ENCODE measurements around the gene PCSK4.
"Not testable (repeated sequence)": the region's sequence is repeated elsewhere in the genome, so short reads cannot be mapped to it uniquely, and the experiment has no call there.

The PCSK4 gene

DNA sequence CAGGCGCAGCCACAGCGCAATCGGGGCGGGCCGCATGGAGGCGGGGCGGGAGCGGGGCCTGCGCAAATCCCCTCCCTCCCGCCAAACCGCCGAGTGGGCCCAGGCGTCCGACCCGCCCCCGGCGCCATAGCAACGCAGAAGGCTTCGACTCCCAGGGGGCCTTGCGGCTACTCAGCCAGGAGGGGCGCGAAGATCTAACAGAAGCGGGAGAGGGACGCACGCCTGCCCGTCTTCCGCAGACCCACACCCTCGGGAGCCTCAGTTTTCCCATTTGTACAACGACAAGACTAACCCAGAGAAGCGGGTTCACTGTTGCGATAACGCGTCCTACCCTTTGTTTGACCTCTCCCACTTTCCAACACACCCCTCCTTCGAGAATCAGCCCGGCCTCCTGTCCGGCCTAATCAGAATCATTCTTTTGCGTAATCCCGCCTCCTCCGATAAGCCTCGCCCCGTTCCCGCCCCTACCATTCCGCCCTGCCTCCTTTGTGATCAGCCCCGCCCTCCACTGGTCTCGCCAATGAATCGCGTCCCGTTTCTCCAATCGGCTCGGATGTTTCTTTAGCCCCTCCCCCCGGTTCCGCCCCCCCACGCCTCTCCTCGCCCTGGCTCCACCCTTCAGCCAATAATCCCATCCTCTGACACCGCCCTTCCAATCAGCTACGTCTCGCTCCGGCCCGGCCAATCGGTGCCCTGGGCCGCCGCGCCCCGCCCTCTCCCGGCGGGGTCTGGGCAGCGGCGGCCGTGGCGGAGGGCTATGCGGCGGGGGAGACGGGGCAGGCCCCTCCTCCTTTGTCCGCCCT lies at the start of gene PCSK4:
Gene PCSK4 (minus strand): TSS at position 40 of the 803 bp plus-strand sequence. CDS start 4 bp downstream, at position 36.
- peak; percentile 98 for DNase-seq

DNA sequence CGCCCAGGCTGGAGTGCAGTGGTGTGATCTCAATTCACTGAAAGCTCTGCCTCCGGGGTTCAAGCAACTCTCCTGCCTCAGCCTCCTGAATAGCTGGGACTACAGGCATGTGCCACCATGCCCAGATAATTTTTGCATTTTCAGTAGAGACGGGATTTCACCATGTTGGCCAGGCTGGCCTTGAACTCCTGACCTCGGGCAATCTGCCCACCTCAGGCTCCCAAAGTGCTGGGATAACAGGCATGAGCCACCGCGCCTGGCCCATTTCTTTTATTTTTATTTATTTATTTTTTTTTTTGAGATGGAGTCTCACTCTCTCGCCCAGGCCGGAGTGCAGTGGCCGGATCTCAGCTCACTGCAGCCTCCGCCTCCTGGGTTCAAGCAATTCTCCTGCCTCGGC lies 49.6 kb upstream of the PCSK4 start:
- not testable (repeated sequence) for DNase-seq

DNA sequence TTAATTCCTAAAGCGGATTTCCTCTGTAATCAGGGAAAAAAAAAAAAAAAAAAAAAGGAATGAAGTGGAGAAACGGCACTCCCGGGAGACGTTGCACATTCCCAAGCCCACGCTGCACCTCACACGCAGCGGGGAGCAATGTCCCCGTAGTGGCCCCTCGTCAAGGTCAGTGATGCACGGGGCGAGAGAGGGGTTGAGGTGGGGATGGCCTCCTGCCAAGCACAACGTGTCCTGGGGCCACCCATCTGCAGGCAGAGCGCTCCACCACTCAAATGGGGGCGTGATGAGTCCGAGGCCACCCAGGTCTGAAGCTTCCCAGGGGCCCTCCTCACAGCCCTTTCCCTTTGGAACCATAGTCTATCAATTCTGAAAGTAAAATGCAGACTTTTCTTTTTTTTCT lies 48.8 kb upstream of the PCSK4 start:
- DNase-seq: no peak

DNA sequence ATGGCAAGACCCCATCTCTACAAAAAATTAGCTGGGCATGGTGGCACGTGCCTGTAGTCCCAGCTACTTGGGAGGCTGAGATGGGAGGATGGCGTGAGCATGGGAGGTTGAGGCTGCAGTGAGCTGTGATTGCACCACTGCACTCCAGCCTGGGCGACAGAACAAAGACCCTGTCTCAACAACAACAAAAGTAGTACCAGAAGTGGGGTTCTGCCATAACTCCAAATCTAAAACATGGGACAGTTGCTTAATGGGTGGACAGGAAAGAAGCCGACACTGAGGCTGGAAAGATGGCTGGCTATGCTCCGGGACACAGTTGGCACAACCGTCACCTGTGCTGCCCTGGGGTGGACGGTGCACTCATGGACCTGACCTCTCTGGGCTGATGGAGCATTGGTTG lies 45.5 kb upstream of the PCSK4 start:
- DNase-seq: not testable (repeated sequence)

DNA sequence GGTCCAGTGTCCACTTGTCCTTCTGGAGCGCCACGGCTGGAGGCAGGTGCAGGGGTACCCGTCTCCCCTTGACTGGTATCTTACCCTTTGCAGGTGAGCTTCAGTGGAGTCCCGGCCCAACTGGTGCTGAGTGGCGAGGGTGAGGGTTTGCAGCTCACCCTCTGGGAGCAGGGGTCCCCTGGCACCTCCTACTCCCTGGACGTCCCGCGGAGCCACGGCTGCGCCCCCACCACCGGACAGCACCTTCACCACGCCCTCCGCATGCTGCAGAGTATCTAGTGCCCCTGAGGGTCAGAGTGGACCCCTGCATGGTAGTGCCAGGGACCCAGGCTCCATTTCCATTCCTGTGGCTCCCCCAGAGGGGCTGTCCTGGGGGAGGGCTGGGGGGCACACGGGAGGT lies 44.8 kb upstream of the PCSK4 start:
- no peak for DNase-seq

DNA sequence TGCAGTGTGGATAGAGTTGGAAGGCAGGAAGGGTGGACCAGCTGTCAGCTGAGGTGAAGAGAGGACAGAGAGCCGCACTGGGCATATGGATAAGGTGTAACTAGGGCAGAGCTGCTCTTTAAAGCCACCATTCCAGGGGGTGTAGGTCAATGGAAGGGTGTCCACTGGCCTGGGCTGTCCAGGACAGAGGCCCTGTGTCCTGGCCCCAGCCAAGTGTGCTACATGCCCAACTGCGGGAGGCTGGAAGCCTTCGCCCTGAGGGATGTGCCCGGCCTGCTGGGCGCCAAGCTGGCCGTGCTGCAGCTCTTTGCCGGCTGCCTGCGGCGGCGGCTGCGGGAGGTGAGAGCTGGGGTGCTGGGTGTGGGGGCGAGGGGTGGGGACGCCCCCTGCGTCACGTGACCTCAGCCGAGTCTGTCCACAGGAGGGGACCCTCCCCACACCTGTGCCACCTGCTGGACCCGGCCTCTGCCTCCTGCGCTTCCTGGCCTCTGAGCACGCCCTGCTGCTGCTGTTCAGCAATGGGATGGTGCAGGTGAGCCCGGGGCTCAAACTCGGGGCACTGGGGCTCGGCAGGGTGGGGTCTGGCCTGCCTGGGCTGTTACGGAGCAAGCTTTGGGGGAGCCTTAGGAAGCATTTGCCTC lies 43.5 kb upstream of the PCSK4 start:
- DNase-seq: no peak

DNA sequence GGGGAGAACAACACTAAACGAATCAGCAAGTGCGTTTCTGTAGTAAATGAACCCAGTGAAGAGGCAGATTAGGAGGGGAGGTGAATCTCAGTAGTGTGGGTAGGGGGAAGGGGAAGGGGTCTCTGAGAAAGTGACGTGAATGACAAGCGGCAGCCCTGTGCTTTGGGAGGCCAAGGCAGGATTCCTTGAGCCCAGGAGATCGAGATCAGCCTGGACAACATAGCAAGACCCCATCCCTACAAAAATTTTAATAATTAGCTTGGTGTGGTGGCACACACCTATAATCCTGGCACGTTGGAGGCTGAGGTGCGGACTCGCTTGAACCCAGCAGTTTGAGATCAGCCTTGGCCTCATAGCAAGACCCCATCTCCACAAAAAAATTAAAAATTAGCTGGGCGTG lies 41.9 kb upstream of the PCSK4 start:
- DNase-seq: no peak

DNA sequence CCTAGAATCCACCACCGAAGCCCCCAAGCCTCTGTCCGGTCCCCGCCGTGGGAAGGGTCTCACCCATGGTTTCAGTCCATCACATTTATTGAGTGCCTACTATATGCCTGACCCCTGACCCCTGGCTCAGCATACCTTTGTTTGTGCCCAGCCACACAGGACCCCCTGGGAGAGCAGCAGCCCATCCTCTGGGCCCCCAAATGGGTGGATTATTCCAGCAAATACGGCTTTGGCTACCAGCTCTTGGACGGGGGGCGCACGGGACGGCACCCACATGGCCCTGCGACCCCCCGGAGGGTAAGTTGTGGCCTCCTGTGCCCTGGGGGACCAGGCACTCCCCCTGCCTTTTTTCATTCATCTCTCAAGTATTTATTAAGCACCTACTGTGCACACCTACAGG lies 41.4 kb upstream of the PCSK4 start:
- DNase-seq: no peak

DNA sequence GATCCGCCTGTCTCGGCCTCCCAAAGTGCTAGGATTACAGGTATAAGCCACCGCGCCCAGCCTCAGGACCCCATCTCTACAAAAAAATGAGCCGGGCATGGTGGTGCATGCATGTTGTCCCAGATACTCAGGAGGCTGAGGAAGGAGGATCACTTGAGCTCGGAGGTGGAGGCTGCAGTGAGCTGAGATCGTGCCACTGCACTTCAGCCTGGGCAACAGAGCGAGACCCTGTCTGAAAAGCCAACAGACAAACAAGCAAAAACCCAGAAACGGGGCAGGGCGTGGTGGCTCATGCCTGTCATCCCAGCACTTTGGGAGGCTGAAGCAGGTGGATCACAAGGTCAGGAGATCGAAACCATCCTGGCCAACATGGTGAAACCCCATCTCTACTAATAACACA lies 40.7 kb upstream of the PCSK4 start:
- not testable (repeated sequence) for DNase-seq

DNA sequence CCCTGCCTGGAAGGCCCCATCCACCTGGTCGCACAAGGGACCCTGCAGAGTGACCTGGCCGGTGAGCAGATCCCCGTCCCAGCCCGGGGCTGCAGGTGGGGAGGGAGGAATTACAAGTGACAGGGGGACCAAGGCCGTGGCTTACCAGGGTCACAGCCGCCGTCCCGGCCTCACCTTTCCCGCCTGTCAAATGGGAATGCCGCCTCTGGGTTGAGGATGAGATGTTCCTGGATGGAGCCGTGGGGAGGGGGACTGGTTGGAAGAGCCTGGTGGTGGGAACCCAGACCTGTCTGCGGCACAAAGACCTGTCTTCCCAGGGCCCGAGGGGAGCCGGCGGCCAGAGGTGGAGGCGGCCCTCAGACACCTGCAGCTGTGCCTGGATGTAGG lies 39.3 kb upstream of the PCSK4 start:
- no peak for DNase-seq

DNA sequence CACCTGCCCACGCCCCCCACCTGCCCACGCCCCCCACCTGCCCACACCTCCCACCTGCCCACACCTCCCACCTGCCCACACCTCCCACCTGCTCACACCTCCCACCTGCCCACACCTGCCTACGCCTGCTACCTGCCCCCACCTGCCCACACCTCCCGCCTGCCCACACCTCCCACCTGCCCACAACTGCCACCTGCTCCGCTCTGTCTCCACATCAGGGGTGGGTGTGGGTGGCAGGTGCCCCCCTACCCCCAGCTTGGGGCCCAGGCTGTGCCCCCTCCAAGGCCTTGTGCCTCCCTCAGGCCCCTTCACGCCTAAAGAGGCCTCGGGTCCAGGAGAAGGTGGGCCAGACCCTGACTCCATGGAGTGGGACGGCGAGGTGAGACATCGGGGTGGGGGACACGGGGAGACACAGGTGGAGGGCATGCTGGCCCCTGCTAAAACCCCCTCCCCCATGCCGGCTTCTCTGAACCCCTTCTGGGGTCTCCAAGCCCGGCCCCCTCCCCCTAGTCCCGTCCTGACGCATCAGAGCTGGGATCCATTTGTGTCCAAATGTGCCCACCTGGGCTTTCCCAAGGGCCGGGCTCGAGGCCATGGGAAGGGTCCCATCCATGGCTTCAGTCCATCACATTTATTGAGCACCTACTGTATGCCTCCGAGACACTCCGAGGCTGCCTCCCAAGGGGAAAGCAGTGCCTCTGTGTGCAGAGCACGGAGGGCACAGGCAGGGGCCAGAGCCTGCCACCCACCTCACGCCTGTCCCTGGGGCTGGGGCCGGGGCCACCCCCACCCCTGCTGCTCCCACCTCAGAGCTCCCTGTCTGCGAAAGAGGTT lies 38.7 kb upstream of the PCSK4 start:
- no peak for DNase-seq

DNA sequence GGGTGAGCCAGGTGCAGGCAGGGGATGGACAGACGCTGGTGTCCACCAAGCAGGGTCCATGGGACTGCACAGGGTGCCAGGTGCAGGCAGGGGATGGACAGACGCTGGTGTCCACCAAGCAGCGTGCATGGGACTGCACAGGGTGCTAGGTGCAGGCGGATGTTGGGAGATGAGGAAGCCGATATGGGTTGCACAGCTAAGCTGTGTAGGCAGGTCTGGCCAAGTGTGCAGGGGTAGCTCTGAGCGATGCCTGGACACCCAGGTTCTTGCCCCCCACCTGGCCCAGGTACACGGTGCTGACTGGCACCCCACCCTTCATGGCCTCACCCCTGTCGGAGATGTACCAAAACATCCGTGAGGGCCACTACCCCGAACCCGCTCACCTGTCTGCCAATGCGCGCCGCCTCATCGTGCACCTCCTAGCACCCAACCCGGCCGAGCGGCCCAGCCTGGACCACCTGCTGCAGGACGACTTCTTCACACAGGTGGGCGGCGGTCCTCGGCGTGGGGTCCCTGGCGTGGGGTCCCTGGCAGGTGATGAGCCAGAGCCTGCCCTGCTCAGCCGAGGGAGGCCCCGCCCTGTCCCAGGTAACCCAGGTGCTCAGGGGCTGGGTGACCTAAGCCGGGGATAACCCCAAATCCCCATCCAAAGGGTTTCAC lies 37.6 kb upstream of the PCSK4 start:
- DNase-seq: no peak

DNA sequence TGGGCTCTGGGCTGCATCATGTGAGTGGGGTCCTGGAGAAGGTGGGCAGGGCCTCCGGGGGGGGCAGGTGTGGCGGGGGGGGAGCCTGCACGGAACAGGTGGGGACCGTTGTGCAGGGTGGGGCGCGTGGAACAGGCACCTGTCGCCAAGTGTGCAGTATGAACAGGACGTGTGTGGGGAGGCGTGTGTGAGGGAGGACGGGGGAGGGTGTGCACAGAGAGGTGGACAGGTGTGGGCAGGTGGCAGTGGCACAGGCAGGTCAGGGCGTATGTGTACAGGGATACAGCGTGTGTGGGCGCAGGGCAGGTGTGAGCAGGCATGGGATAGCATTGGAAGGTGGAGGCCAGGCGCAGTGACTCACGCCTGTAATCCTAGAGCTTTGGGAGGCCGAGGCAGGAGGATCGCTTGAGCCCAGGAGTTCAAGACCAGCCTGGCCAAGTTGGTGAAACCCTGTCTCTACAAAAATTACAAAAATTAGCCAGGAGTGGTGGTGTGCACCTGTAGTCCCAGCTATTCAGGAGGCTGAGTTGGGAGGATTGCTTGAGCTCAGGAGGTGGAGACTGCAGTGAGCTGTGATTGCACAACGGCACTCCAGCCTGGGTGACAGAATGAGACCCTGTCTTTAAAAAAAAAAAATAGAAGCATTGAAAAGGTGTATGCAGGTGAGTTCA lies 37.0 kb upstream of the PCSK4 start:
- no peak for DNase-seq

DNA sequence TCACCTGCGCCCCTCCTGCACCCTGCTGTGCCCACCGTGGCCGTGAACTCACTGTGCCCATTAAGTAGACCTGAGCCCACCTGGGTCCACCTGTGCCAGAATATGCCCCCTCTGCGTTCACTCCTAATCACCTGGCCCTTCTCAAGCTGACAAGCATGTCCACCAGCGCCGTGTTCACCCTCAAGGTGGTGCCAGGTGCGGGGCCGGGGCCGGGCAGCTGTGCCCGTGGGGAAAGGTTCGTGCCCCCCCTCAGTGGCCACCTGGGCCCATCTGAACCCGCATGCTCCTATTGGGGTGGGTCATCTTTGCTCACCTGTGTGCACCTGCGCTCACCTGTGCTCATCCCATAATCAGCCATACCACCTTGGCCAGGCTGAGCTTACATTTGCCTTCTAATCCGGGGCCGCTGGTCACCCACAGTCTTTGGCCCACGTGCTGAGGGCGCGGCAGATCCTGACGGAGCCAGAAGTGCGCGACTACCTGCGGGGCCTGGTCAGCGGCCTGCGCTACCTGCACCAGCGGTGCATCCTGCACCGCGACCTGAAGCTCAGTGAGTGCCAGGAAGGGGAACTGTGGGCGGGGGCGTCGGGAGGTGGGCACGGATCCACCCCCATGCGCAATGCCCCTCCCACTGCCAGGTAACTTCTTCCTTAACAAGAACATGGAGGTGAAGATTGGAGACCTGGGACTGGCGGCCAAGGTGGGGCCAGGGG lies 36.1 kb upstream of the PCSK4 start:
- no peak for DNase-seq

DNA sequence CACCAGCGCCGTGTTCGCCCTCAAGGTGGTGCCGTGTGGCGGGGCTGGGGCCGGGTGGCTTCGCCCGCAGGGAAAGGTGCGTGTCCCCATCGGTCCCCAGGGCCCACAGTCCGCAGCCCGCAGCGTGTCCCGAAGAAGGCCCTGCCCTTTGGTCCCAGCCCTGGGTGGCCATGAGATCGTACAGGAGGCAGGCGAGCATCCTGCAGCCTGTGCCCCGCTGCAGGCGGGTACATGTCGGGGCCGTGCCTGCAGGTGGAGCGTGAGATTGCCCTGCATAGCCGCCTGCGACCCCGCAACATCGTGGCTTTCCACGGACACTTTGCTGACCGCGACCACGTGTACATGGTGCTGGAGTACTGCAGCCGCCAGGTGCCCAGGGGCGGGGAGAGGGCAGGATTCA lies 35.2 kb upstream of the PCSK4 start:
- no peak for DNase-seq

DNA sequence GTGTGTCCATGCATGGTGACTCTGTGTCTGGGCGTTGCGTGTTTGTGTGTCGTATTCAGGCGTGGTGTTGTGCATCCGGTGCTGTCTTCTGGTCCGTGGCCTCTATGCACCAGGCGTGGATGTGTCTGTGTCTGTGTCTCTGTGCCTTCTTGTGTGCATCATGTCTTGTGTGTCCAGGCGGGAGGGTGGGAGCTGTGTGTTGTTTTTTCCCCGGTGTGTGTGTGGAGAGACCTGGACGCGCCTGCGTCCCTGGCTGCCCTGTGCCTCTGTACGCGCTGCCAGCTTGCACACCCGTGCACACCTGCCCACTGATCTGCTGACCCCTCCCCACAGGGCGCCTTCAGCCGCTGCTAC lies 34.8 kb upstream of the PCSK4 start:
- DNase-seq: no peak

DNA sequence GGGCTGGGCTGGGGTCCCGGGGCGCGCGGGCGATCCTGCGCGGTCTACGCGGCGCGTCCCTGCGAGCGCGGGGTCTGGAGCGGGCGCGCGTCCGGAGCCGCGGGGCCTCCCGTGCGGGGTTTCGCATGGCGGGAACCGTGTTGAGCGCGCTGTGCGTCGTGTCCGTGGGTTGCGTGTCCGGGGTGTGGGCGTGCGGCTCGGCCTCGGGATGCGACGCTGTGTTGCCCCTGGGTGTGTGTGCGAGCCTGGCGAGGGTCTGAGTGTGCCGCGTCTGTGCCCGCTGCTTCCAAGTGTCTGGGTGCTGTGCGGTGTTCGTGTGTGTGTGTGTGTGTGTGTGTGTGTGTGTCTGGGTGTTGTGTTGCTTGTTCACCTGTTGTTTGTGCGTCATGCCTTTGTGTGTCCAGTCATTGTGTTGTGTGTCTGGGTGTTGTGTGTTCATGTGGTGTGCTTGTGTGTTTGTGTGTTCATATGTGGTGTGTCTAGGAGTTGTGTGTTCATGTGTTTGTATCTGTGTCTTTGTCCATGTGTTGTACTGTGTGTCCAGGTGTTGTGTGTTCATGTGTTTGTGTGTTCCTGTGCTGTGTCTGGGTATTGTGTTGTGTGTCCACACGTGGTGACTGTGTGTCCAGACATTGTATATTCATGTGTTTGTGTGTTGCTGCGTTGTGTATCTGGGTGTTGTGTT lies 34.3 kb upstream of the PCSK4 start:
- DNase-seq: no peak

DNA sequence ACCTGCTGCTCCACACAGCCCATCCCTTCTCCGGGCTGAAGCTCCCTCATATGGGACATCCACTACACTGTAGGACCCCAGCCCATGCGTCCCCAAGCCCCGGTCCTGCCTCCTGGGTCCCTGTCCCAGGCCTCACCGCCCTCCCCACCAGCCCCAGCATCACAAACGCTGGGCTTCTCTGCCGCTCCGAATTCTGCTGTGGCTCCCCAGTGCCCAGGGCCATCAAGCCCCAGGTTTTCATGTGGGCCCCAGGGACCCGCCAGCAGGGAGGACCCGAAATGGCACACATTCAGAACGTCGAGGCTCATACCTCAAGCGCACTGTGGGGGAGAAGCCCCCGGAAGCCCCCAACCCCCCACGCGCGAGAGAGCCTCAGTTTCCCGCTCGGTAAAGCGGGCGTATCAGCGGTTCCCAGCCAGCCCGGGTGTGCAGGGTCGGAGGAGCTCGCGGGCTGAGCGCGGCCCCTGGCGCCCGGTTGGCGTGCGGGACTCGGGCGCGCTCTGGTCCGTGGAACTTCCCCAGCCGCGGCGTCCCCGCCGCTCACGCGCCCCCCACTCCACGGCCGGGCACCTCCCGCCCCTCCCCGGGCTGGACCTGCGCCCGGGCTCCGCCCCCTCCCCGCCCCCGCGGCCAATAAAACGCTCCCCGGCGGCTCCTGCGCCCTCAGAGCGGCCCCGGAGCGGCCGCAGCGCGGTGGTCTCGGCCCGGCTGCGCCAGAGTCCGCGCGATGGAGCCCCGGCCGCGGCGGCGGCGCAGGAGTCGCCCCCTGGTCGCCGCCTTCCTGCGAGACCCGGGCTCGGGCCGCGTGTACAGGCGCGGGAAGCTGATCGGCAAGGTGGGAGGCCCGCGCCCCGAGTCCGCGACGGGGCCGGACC lies 33.5 kb upstream of the PCSK4 start, which contains the start of gene PLK5:
Gene PLK5 (plus strand): TSS at position 666 of the 875 bp plus-strand sequence. CDS start 2,920 bp downstream, outside the sequence.
- DNase-seq: no peak

DNA sequence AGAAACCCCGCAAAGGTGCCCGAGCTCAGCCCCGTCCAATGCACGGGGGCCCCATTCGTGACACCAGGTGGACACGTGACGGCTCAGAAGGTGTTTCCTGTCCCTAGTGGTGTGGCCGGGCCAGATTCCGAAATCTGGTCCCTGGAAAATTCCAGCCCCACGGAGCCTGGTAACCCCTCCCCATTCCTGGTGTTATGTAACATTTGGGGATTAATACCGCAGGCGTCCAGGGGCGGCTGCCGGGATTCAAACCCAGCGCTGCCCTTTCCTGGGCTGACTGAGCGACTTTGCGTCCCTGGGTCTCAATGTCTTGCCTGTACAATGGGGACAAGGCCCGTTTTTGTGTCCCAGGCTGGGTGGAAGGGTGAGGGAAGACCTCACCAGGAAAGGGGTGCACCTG lies 32.7 kb upstream of the PCSK4 start:
- no peak for DNase-seq

DNA sequence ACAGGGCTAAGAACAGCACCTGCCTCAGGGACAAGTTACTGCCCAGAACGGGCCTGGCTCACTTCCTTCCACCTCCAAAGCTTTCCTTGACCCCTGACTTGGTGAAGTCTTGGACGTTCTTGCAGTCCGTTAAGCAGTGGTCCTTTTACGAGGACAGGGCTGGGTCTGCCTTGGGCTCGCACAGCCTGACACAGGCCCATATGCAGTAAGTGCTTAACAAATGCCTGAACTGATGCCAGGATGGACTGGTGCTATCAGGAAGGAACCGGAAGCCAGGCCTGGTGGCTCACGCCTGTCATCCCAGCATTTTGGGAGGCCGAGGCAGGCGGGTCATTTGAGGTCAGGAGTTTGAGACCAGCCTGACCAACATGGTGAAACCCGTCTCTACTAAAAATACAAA lies 31.9 kb upstream of the PCSK4 start:
- no peak for DNase-seq
